ENCODE data around the gene LRP3. TPM values are rescaled to one million over a fixed set of nuclear protein-coding genes. Genes with fewer than 3 reads are reported as not detected.
"Not testable (repeated sequence)": the region's sequence is repeated elsewhere in the genome, so short reads cannot be mapped to it uniquely, and the experiment has no call there.

The LRP3 gene
- total RNA-seq, 2 experiments from 2014 or later: 0.17 to 0.31 TPM

- ChIA-PET POLR2A (no interaction called here), CTCF (interaction anchor here (0.7 kb wide), 1 partner anchor 207 kb away, joined by 3 read pairs; no protein-coding TSS in a partner anchor)
These were observed 15.0 kb downstream of the LRP3 start for GRCh38 chr19:33208904-33209849.

DNA sequence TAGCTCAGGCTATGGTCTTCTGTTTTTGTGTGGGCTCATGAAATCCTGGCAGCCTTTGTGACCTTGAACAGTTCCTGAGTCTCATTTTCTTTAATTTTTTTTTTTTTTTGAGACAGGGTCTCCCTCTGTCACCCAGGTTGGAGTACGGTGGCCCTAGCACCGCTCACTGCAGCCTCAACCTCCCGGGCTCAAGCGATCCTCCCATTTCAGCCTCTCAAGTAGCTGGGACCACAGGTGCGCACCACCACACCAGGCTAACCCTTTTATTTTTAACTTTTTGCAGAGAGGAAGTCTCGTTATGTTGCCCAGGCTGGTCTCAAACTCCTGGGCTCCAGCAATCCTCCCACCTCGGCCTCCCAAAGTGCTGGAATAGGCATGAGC lies 15.7 kb downstream of the LRP3 start:
- POLR2A ChIA-PET: not testable (repeated sequence)
- CTCF ChIA-PET: interaction anchor here (0.7 kb wide), 1 partner anchor 206 kb away, joined by 3 read pairs; no protein-coding TSS in a partner anchor

DNA sequence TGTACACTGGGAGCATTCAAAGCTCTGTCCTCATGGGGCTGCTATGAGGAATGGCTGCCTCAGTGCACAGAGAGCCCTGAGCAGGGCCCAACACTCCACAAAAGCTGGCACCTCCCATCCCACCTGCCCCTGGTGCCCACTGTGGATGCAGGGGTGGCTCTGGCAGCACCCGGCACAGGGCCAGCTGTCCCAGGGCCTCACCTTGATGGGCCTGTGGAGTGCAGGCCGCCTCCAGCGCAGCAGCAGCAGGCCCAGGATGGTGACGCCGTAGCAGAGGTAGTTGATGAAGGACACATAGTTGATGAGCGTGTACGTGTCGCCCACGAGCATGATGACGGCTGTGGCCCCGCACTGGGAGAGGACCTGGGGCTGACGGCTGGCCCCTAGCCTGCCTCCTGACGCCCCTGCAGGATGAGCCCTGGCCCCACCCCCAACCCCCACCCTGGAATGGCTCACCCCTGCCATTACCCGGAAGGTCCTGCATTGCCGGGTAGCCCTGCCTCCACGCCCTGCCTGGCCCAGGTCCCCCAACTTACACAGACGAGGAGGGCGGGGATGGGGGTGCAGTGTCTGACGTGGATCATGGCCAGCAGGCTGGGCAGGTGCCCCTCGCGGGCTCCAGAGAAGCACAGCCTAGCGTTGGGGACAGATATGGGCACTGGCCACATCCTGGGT lies 16.3 kb downstream of the LRP3 start:
- CTCF ChIA-PET: no interaction called here
- POLR2A ChIA-PET: no interaction called here

DNA sequence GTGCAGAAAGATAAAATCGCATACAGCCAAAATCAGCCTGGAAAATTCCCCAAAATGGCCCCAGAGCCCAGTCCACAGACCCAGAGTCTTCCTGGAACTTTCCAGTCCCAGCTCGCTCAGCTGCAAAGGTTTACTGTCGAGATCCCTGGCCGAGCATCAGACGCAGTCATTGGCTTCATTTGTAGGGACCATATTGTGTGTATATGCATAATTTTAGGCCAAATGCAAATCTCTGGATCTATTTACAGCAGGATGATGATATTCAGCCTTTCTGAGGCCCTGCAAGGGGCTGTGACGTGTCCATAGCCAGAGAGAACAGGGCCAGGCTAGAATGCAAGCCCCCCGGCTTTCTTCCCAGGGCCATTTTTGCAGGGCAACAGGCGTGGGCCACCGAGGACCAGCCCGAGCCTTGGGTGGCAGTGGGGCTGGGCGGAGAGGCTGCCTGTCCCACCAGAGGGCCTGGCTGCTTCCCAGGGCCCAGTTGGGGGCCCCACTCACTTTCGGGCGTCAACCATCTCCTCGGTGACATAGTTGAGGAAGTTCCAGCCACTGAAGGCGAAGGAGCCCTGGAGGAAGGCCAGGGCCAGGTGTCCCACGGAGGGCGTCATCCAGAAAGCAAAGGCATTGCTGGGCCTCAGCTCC lies 17.8 kb downstream of the LRP3 start:
- ChIA-PET CTCF (no interaction called here), POLR2A (no interaction called here)

DNA sequence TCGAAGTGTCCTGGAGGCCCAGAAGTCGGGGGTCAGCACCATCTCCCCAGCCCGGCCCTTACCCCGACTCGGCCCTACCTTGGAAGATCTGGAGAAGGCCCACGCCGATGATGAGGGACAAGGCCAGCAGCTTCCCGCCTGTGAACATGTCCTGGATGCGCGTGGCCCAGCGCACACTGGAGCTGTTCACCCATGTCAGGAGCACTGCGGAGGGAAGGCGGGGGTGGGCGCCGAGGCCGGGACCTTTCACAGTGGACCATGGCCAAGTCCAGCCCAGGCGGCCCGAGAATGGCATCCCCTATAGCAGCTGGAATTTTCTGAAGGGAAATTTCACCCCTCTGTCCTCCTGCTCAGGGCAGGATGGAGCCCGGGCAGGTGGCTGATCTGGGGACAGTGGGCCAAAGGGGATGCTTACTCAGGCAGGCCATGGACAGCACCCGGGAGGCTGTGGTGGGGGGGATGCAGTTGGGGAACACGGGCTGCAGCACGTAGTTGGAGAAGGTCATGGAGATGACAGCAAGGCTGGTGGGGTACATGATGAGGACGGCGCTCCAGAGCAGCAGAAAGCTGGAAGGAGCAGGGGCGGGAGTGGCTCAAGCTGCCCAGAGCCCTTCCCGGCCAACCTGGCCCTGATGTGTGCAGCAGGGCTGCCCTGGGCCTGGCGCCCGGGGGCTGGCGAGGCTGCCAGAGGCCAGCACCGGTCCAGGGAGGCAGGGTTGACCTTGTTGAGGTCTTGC lies 18.5 kb downstream of the LRP3 start:
- ChIA-PET POLR2A (no interaction called here), CTCF (no interaction called here)

DNA sequence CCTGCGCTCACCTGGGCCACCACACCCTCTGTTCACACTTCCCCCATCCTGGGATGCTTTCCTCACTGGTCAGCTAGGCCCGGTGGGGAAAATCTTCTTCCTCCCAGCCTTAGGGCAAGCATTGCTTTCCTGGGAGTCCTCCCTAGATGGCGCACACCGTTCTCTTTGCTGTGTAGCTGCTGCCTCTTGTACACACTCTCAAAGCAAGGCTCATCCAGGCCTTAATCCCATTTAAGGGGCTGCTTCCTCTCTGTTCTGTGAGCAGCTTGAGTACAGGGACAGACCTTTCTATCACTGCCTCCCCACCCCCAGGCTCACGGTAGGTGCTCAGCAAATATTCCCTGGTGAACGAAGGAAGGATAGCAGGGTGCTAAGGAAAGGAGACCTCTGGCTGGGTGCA lies 20.5 kb downstream of the LRP3 start:
- CTCF ChIA-PET: interaction anchor here (1.1 kb wide), 1 partner anchor 88 kb away, joined by 4 read pairs; the partner anchor contains the start of gene CEBPA
- POLR2A ChIA-PET: no interaction called here

DNA sequence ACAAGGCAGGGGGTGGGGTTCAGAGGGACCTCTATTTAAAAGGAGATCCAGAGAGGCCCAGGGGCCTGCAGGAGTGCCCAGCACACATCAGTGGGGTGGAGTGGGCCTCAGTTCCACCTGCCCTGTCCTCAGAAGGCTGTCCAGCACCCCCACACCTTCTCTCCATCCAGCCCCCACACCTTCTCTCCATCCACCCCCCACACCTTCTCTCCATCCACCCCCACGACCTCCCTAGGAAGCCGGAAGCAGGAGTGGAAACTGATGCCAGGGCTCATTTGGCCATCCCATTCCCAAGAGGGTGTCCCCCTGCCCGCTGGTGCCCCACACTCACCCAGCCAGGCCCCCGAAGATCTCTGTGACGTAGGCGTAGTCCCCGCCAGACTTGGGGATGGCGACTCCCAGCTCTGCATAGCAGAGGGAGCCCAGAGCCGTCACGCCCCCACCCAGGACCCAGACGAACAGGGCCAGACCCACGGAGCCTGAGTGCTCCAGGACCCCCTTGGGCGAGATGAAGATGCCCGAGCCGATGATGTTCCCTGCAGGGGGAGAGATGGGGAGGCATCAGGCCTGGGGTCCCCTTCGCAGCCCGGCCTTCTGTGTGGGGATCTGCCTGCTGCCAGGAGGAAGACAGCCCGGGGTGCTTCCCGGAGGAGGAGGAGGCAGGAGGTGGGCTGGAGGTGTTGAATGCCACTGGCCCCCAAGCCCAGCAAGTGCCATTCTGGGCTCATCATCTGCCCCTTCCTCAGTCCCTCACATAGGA lies 21.5 kb downstream of the LRP3 start:
- ChIA-PET POLR2A (no interaction called here), CTCF (no interaction called here)

- POLR2A ChIA-PET: no interaction called here
- CTCF ChIA-PET: no interaction called here
These were observed 22.2 kb downstream of the LRP3 start for GRCh38 chr19:33216198-33216830.

DNA sequence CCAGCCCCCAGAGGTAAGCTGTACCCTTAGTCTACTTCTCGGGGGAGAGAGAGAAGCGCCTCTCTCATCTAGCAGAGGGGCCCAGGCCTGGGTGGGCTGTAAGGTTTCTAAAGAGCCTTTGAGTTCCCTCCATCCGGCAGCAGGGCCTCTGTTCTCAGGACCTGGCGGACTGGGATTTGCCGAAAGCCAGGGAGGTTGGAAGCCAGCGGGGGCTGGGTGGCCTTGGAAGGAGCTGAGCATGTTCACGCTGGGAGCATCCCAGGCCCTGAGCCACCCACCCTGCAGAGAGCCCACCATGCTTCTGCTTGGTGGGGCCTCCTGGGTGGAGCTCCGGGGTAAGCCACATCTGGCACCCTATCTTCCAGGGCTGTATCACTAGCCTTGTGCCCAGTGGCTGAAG lies 23.8 kb downstream of the LRP3 start:
- CTCF ChIA-PET: no interaction called here
- POLR2A ChIA-PET: no interaction called here

DNA sequence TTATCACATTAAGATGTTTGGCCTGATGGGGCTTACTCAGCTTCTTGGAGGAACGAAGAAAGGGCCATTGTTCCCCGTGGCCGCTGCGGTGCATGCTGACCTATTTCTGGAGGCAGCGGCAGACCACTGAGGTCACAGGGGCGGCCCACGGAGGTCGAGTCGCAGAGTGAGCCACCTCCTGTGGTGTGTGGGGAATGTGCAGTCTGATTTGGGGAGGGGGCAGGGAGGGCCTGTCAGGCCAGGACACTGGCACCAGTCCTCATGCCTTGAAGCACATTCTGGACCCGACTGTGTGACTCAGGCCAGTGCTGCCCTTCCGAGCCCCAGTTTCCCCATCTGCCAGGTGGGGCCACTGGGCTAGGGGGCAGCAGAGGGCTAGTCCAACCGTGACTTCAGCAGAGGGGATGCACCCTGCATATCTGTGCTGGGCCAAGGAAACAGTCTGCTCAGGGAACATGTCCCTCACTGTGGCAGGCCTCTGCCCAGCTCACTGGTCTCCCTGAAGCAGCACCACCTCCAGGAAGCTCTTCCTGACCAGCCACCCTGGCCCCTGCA lies 25.2 kb downstream of the LRP3 start:
- ChIA-PET POLR2A (no interaction called here), CTCF (no interaction called here)

DNA sequence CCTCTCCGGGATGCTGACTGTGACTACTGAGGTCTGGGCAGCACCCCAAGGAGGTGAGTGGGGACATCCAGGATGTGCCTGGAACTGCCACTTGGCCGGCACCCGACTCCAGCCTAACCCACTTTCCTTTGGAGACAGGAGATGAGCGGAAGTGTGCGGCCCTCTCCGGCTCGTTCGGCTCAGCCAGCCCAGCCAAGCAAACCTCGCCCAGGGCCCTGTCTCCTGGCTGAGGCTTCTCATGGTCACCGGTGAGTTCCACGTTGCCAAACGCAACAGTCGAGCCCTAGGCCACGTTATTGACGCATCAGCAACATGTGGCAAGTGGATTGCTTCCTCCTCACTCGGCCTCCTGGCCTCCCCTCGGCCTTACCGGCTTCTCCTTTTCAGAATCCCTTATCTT lies 26.0 kb downstream of the LRP3 start:
- ChIA-PET CTCF (no interaction called here), POLR2A (no interaction called here)

- POLR2A ChIA-PET: no interaction called here
- CTCF ChIA-PET: no interaction called here
These were observed 26.6 kb downstream of the LRP3 start for GRCh38 chr19:33220735-33221134.

DNA sequence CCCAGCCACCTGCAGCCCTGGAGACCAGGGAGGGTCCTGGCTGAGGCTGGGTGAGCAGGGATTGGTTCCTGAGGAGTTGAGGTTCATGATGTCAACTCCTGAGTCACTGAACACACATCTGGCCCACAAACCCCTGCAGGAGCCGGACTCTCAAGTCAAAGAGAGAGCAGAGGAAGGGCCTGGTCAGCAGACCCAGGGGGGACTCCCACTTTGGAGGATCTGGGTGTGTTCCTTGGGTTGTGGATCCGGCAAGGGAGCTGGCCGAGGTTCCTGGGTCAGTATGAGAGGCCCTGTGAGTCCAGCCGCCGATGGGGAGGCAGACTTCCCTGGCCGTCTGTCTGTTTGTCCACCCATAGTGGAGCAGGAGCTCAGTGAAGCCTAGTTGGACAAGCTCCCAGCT lies 27.5 kb downstream of the LRP3 start:
- ChIA-PET POLR2A (no interaction called here), CTCF (no interaction called here)

DNA sequence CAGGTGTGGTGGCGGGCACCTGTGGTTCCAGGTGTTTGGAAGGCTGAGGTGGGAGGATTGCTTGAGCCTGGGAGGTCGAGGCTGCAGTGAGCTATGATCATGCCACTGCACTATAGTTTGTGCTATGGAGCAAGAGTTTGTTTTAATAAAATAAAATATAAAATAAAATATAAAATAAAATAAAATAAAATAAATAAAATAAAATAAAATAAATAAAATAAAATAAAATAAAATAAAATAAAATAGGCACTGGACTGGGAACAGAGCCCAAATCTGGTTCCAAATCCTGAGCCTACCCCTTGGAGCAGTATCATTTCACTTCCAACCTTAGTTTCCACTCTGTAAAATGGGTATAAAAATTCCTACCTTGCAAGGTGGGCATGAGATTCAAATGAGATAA lies 28.1 kb downstream of the LRP3 start:
- CTCF ChIA-PET, POLR2A ChIA-PET: not testable (repeated sequence)

- CTCF ChIA-PET: interaction anchor here (0.7 kb wide), 1 partner anchor 41 kb away, joined by 4 read pairs; no protein-coding TSS in a partner anchor
- POLR2A ChIA-PET: no interaction called here
These were observed 30.7 kb downstream of the LRP3 start for GRCh38 chr19:33224694-33225457.

GRCh38 chr19:33225458-33225926 lies 31.4 kb downstream of the LRP3 start, which contains the start of gene SLC7A10:
TSS of gene SLC7A10 (minus strand) at chr19:33225850. CDS start at chr19:33225703, 147 bp downstream.
- POLR2A ChIA-PET: no interaction called here
- CTCF ChIA-PET: no interaction called here

DNA sequence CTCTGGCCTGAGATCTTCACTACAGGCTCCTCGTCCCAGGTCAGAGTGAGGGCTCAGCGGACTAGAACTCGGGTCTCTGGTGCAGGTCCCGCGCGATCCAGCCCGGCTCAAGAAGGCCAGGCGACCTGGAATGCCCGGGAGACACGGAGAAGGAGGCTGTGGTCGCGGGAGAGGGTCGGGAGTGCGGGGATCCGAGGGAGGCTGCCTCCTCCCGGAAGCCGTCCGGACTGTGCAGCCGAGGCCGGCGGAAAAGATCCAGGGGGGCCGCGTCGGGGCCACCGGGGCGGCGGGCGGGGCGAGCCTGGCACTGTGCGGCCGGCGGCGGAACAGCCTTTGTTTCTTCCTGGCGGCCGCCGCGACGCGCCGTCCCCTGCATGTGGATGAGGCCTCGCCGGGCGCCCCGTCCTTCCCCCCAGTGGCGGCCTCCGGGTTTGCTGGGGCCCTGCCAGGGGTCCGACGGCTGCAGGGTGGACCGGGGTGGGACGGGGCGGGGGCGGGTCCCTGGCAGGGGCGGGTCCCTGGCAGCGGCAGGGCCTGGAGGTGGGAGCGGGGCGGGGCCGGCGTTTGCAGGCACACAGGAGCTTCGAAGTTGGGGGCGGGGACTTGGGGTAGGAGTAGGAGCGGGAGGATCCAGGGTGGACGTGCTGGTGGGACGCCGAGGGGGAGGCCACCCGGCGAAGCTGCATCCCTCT lies 32.6 kb downstream of the LRP3 start:
- CTCF ChIA-PET: interaction anchor here (1.0 kb wide), 1 partner anchor 43 kb away, joined by 3 read pairs; no protein-coding TSS in a partner anchor

More for the DNA sequence above, 32.6 kb downstream of the LRP3 start:
- POLR2A ChIA-PET: no interaction called here
